Stimulated activated CD4-positive, alpha-beta T cell treated with anti-CD3 and anti-CD28 coated beads, Interleukin-1b, Interleukin-23, amount 100 ng/mL, for 48 hours (primary cell): Measurements from ENCODE around the gene LINC01488.

ENCODE experiments used
- DNase-seq: peaks from one replicate; pipeline ENCODE4 v3.0.0-alpha.2; 2020

LINC01488 gene

GRCh38 chr11:69494851-69495250, 13.4 kb downstream of the LINC01488 start:
- no peak for DNase-seq

- no peak for DNase-seq
These were observed 14.2 kb downstream of the LINC01488 start for GRCh38 chr11:69495441-69496201.

GRCh38 chr11:69496202-69496557, 14.7 kb downstream of the LINC01488 start:
- DNase-seq = no peak

GRCh38 chr11:69496631-69497220, 15.3 kb downstream of the LINC01488 start:
- no peak for DNase-seq

- no peak for DNase-seq
These were observed 15.8 kb downstream of the LINC01488 start for GRCh38 chr11:69497221-69497787.

GRCh38 chr11:69498614-69499175, 17.2 kb downstream of the LINC01488 start:
- DNase-seq = no peak

- no peak for DNase-seq
These were observed 17.9 kb downstream of the LINC01488 start for GRCh38 chr11:69499186-69499917.

GRCh38 chr11:69499918-69500284, 18.4 kb downstream of the LINC01488 start:
- no peak for DNase-seq

- no peak for DNase-seq
These were observed 19.0 kb downstream of the LINC01488 start for GRCh38 chr11:69500285-69501120.

- no peak for DNase-seq
These were observed 19.6 kb downstream of the LINC01488 start for GRCh38 chr11:69501121-69501489.

GRCh38 chr11:69501891-69502860, 20.7 kb downstream of the LINC01488 start:
- no peak for DNase-seq

GRCh38 chr11:69504127-69504526, 22.7 kb downstream of the LINC01488 start:
- DNase-seq = no peak

- DNase-seq = no peak
These were observed 23.3 kb downstream of the LINC01488 start for GRCh38 chr11:69504576-69505335.

- no peak for DNase-seq
These were observed 27.5 kb downstream of the LINC01488 start for GRCh38 chr11:69508974-69509373.

- no peak for DNase-seq
These were observed 27.9 kb downstream of the LINC01488 start for GRCh38 chr11:69509381-69509780.

- no peak for DNase-seq
These were observed 28.5 kb downstream of the LINC01488 start for GRCh38 chr11:69509846-69510390.

- DNase-seq = no peak
These were observed 29.3 kb downstream of the LINC01488 start for GRCh38 chr11:69510471-69511357.

- no peak for DNase-seq
These were observed 30.0 kb downstream of the LINC01488 start for GRCh38 chr11:69511358-69512055.
